OCI-LY1 (cell line): ENCODE results near the gene PSEN1.

Source experiments
- H2AFZ ChIP-seq: fragments of 200-600 bp; sonication (generic), shearing (Covaris generic); 2 replicates; pipeline ENCODE4 v1.6.0; 2014; ENCODE audit warnings: antibody characterized with exemption, mild to moderate bottlenecking, low read length
- H3F3A ChIP-seq: fragments of 200-600 bp; sonication (generic), shearing (Covaris generic); 2 replicates; pipeline ENCODE4 v1.6.0; 2014; ENCODE audit warnings: mild to moderate bottlenecking, antibody characterized with exemption, low read length, moderate library complexity; ENCODE audit not compliant: insufficient read depth
- H3K27ac ChIP-seq: fragments of 200-600 bp; sonication (generic); 2 replicates; pipeline ENCODE4 v1.5.1; 2014; ENCODE audit warnings: low read length, mixed run types, mild to moderate bottlenecking, low read depth; ENCODE audit not compliant: poor library complexity, severe bottlenecking
- H3K27me3 ChIP-seq: fragments of 200-600 bp; sonication (generic); 2 replicates; pipeline ENCODE4 v1.6.0; 2014; ENCODE audit warnings: antibody characterized with exemption, mild to moderate bottlenecking, low read length, moderate library complexity; ENCODE audit not compliant: insufficient read depth
- H3K36me3 ChIP-seq: fragments of 200-600 bp; sonication (generic); 2 replicates; pipeline ENCODE4 v1.6.1; 2014; ENCODE audit warnings: mild to moderate bottlenecking, antibody characterized with exemption, low read length, moderate library complexity, mixed read lengths; ENCODE audit not compliant: insufficient read depth
- H3K4me1 ChIP-seq: fragments of 200-600 bp; sonication (generic); 2 replicates; pipeline ENCODE4 v1.5.1; 2014; ENCODE audit warnings: mild to moderate bottlenecking, low read length, moderate library complexity; ENCODE audit not compliant: insufficient read depth, severe bottlenecking
- H3K4me2 ChIP-seq: fragments of 200-600 bp; sonication (generic), shearing (Covaris generic); 2 replicates; pipeline ENCODE4 v1.6.1; 2014; ENCODE audit warnings: low read length
- H3K4me3 ChIP-seq: fragments of 200-600 bp; sonication (generic); 2 replicates; pipeline ENCODE4 v1.5.1; 2014; ENCODE audit warnings: low read length, low read depth, mild to moderate bottlenecking, mixed read lengths; ENCODE audit not compliant: poor library complexity, severe bottlenecking
- H3K79me2 ChIP-seq: fragments of 200-600 bp; shearing (Covaris generic); 2 replicates; pipeline ENCODE4 v1.6.1; 2016; ENCODE audit warnings: mixed run types, low read length, mixed read lengths; ENCODE audit not compliant: insufficient read depth
- H3K9ac ChIP-seq: fragments of 200-600 bp; sonication (generic), shearing (Covaris generic); 2 replicates; pipeline ENCODE4 v1.6.1; 2014; ENCODE audit warnings: mild to moderate bottlenecking, low read length, mixed read lengths
- H3K9me2 ChIP-seq: fragments of 200-600 bp; sonication (generic), shearing (Covaris generic); 2 replicates; pipeline ENCODE4 v1.6.1; 2014; ENCODE audit warnings: low read depth, mild to moderate bottlenecking, low read length, mixed read lengths
- H3K9me3 ChIP-seq: fragments of 200-600 bp; shearing (Covaris generic); 2 replicates; pipeline ENCODE4 v1.6.1; 2014; ENCODE audit warnings: low read length, mixed read lengths
- H4K20me1 ChIP-seq: fragments of 200-600 bp; sonication (generic), shearing (Covaris generic); 2 replicates; pipeline ENCODE4 v1.6.0; 2016; ENCODE audit warnings: mild to moderate bottlenecking, low read length; ENCODE audit not compliant: insufficient read depth
- CTCF ChIP-seq: fragments of 200-600 bp; sonication (generic), shearing (Covaris generic); IDR thresholded peaks from 2 replicates; pipeline ENCODE4 v1.5.1; 2017; ENCODE audit warnings: mild to moderate bottlenecking, antibody characterized with exemption, low read length, moderate library complexity, mixed read lengths
- EZH2 ChIP-seq: fragments of 200-600 bp; sonication (generic), shearing (Covaris generic); IDR thresholded peaks from 2 replicates; pipeline ENCODE4 v1.8.0; 2017; ENCODE audit warnings: borderline replicate concordance, mixed run types, mild to moderate bottlenecking, antibody characterized with exemption, low read length, moderate library complexity, mixed read lengths

Gene PSEN1

GRCh38 chr14:73207615-73208014, 71.3 kb downstream of the PSEN1 start:
- H3F3A ChIP-seq = no peaks in the 10 kb centered on the region
- no peaks in the 10 kb centered on the region for H3K27me3 ChIP-seq
- no peaks in the 10 kb centered on the region for H3K4me1 ChIP-seq
- no peak overlapping the region for H3K4me3 ChIP-seq
- H4K20me1 ChIP-seq = no peaks in the 10 kb centered on the region
- no peaks in the 10 kb centered on the region for H3K9me2 ChIP-seq
- no peak overlapping the region for H3K4me2 ChIP-seq
- H3K79me2 ChIP-seq = no peaks in the 10 kb centered on the region
- TF ChIP-seq CTCF (no peak), EZH2 (no peak)
- no peak overlapping the region for H3K27ac ChIP-seq
- no peak overlapping the region for H3K9ac ChIP-seq
- no peak overlapping the region for H2AFZ ChIP-seq
- H3K9me3 ChIP-seq = peaks cover 12% of the 10 kb centered on the region
- H3K36me3 ChIP-seq = peaks cover 68% of the 10 kb centered on the region

- Histone ChIP-seq H3K4me3 (no peak overlapping the region), H3F3A (no peaks in the 10 kb centered on the region), H3K9ac (no peak overlapping the region), H3K27me3 (no peaks in the 10 kb centered on the region), H3K79me2 (no peaks in the 10 kb centered on the region), H2AFZ (no peak overlapping the region), H3K4me1 (no peaks in the 10 kb centered on the region), H4K20me1 (no peaks in the 10 kb centered on the region), H3K9me3 (peaks cover 12% of the 10 kb centered on the region), H3K27ac (no peak overlapping the region), H3K36me3 (peaks cover 72% of the 10 kb centered on the region), H3K9me2 (no peaks in the 10 kb centered on the region), H3K4me2 (no peak overlapping the region)
- no peak for TF ChIP-seq CTCF
- TF ChIP-seq EZH2 = no peak
Observed at GRCh38 chr14:73208390-73208789, 72.1 kb downstream of the PSEN1 start.

GRCh38 chr14:73208846-73209245, 72.5 kb downstream of the PSEN1 start:
- H3K9me3 ChIP-seq = peaks cover 12% of the 10 kb centered on the region
- no peak overlapping the region for H3K9ac ChIP-seq
- TF ChIP-seq EZH2 (no peak), CTCF (no peak)
- H3K27ac ChIP-seq = no peak overlapping the region
- no peaks in the 10 kb centered on the region for H3K9me2 ChIP-seq
- no peaks in the 10 kb centered on the region for H3K79me2 ChIP-seq
- H2AFZ ChIP-seq = no peak overlapping the region
- no peaks in the 10 kb centered on the region for H3F3A ChIP-seq
- H3K4me1 ChIP-seq = no peaks in the 10 kb centered on the region
- no peaks in the 10 kb centered on the region for H3K27me3 ChIP-seq
- H3K4me3 ChIP-seq = no peak overlapping the region
- H3K36me3 ChIP-seq = peaks cover 77% of the 10 kb centered on the region
- no peaks in the 10 kb centered on the region for H4K20me1 ChIP-seq
- no peak overlapping the region for H3K4me2 ChIP-seq
